Measurements from ENCODE around the gene FYB1.

DNA sequence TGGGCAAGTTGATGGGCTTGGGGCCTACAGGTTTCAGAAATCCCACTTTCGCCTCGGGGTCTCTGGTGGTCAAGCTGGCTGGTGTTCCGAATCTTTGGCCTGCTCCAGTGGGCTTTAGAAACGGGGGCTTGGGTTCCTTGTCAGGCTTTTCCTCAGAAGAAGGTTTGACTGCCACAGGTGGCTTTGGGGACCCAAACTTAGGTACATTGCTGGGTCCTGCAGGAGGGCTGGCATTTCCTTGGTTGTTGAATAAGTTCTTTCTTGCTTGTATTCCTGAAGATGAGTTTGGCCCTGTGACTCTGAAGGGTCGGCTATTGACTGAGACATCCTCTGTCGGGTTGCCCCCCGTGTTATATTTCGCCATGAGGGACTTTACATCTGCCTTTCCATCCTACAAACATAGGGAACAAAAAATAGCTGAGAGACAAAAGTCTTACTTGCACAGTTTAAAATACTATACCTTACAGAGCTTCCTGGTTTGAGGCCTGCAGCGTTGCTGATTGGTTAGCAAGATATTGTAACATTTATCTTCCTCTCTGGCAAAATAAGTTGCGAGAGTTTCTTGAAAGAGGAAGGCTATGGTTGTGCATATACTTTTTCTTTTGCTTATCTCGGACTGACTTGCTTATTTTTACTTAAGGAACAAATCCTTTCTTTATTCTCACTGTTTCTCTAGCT lies 16.6 kb downstream of the FYB1 start:
- TF ChIP-seq, protein P1, sequence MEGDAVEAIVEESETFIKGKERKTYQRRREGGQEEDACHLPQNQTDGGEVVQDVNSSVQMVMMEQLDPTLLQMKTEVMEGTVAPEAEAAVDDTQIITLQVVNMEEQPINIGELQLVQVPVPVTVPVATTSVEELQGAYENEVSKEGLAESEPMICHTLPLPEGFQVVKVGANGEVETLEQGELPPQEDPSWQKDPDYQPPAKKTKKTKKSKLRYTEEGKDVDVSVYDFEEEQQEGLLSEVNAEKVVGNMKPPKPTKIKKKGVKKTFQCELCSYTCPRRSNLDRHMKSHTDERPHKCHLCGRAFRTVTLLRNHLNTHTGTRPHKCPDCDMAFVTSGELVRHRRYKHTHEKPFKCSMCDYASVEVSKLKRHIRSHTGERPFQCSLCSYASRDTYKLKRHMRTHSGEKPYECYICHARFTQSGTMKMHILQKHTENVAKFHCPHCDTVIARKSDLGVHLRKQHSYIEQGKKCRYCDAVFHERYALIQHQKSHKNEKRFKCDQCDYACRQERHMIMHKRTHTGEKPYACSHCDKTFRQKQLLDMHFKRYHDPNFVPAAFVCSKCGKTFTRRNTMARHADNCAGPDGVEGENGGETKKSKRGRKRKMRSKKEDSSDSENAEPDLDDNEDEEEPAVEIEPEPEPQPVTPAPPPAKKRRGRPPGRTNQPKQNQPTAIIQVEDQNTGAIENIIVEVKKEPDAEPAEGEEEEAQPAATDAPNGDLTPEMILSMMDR (IDR thresholded peaks at IDR 0.05) = no peak
- TF ChIP-seq POLR2A (IDR thresholded peaks at IDR 0.05) = no peak

All from stomach (tissue), 4 donors.